ENCODE data around the gene SERINC3. TPM values are rescaled to one million over a fixed set of nuclear protein-coding genes. Genes with fewer than 3 reads are reported as not detected.

Gene SERINC3
- total RNA-seq, 2 experiments from 2014 or later, result 39.5 to 40.2 TPM

GRCh38 chr20:44542890-44543289 is 21.0 kb upstream of the SERINC3 start:
- Mint-ChIP-seq H3K4me1 (ENCODE audit: low read depth) (no peaks in the 10 kb centered on the region), H3K27me3 (no peaks in the 10 kb centered on the region), H3K4me3 (no peak overlapping the region), H3K27ac (no peak overlapping the region), H3K9me3 (no peaks in the 10 kb centered on the region), H3K36me3 (ENCODE audit: low read depth) (no peaks in the 10 kb centered on the region)
- Histone ChIP-seq H3K27ac (ENCODE audit: low read depth in 1 of 2, low read length in 2 of 2) (no peak overlapping the region), H3K36me3 (ENCODE audit: insufficient read depth, low read length) (no peaks in the 10 kb centered on the region), H3K4me1 (ENCODE audit: insufficient read depth, low read length) (no peaks in the 10 kb centered on the region), H3K9me3 (ENCODE audit: control insufficient read depth in 1 of 2, insufficient read depth in 1 of 2, low read length in 2 of 2) (no peaks in the 10 kb centered on the region), H3K4me3 (ENCODE audit: low read length) (no peak overlapping the region), H3K27me3 (ENCODE audit: control insufficient read depth in 1 of 2, insufficient read depth in 2 of 2, low read length in 2 of 2) (no peaks in the 10 kb centered on the region)
- no peak for DNase-seq
- TF ChIP-seq CTCF (IDR thresholded peaks at IDR 0.05), result no peak
- no peak for ATAC-seq (ENCODE audit: poor library complexity)
- intact Hi-C loops (cut with DNase I, micrococcal nuclease), result no loop called here
- POLR2A ChIA-PET, result no interaction called here
- CTCF ChIA-PET, result no interaction called here

GRCh38 chr20:44541992-44542391 is 20.1 kb upstream of the SERINC3 start:
- H3K4me3 Mint-ChIP-seq, result no peak overlapping the region
- no peaks in the 10 kb centered on the region for H3K9me3 Mint-ChIP-seq
- ChIA-PET CTCF (no interaction called here), POLR2A (no interaction called here)
- no peaks in the 10 kb centered on the region for H3K27me3 ChIP-seq (ENCODE audit: control insufficient read depth in 1 of 2, insufficient read depth in 2 of 2, low read length in 2 of 2)
- no peaks in the 10 kb centered on the region for H3K9me3 ChIP-seq (ENCODE audit: control insufficient read depth in 1 of 2, insufficient read depth in 1 of 2, low read length in 2 of 2)
- H3K27me3 Mint-ChIP-seq, result no peaks in the 10 kb centered on the region
- no peaks in the 10 kb centered on the region for H3K4me1 ChIP-seq (ENCODE audit: insufficient read depth, low read length)
- H3K4me1 Mint-ChIP-seq (ENCODE audit: low read depth), result no peaks in the 10 kb centered on the region
- DNase-seq (no peak), ATAC-seq (ENCODE audit: poor library complexity) (no peak)
- no peaks in the 10 kb centered on the region for H3K36me3 Mint-ChIP-seq (ENCODE audit: low read depth)
- intact Hi-C loops (cut with DNase I, micrococcal nuclease), result no loop called here
- H3K4me3 ChIP-seq (ENCODE audit: low read length), result no peak overlapping the region
- H3K27ac Mint-ChIP-seq, result no peak overlapping the region
- H3K27ac ChIP-seq (ENCODE audit: low read depth in 1 of 2, low read length in 2 of 2), result no peak overlapping the region
- no peak for TF ChIP-seq CTCF (IDR thresholded peaks at IDR 0.05)
- H3K36me3 ChIP-seq (ENCODE audit: insufficient read depth, low read length), result no peaks in the 10 kb centered on the region

GRCh38 chr20:44540834-44541233 is 19.0 kb upstream of the SERINC3 start:
- Histone ChIP-seq H3K9me3 (ENCODE audit: control insufficient read depth in 1 of 2, insufficient read depth in 1 of 2, low read length in 2 of 2) (no peaks in the 10 kb centered on the region), H3K4me1 (ENCODE audit: insufficient read depth, low read length) (no peaks in the 10 kb centered on the region), H3K4me3 (ENCODE audit: low read length) (no peak overlapping the region), H3K27me3 (ENCODE audit: control insufficient read depth in 1 of 2, insufficient read depth in 2 of 2, low read length in 2 of 2) (no peaks in the 10 kb centered on the region), H3K36me3 (ENCODE audit: insufficient read depth, low read length) (no peaks in the 10 kb centered on the region), H3K27ac (ENCODE audit: low read depth in 1 of 2, low read length in 2 of 2) (no peak overlapping the region)
- CTCF ChIA-PET, result no interaction called here
- no peak for TF ChIP-seq CTCF (IDR thresholded peaks at IDR 0.05)
- POLR2A ChIA-PET, result no interaction called here
- Mint-ChIP-seq H3K9me3 (no peaks in the 10 kb centered on the region), H3K27me3 (no peaks in the 10 kb centered on the region), H3K27ac (no peak overlapping the region), H3K4me3 (no peak overlapping the region), H3K36me3 (ENCODE audit: low read depth) (no peaks in the 10 kb centered on the region), H3K4me1 (ENCODE audit: low read depth) (no peaks in the 10 kb centered on the region)
- ATAC-seq (ENCODE audit: poor library complexity), result no peak
- DNase-seq, result no peak
- intact Hi-C loops (cut with DNase I, micrococcal nuclease), result no loop called here
